Transverse colon (tissue), 4 donors: ENCODE measurements around the gene ZNF264. TPM values are rescaled to one million over a fixed set of nuclear protein-coding genes. Genes with fewer than 3 reads are reported as not detected.

ENCODE experiments used
- DNase-seq: peaks from one replicate; pipeline ENCODE4 v3.0.0-alpha.2; 2019
- H3K27ac ChIP-seq, 4 donors: fragments of 200-600 bp; sonication (generic); 2 replicates each; pipeline ENCODE4 v1.5.1; 2016 to 2018; ENCODE audit warnings: inconsistent platforms in 4 of 4
- H3K27me3 ChIP-seq: fragments of 200-600 bp; sonication (generic); 2 replicates; pipeline ENCODE4 v1.5.1; 2017; ENCODE audit warnings: inconsistent platforms
- H3K36me3 ChIP-seq, 4 donors: fragments of 200-600 bp; sonication (generic); 2 replicates each; pipeline ENCODE4 v1.5.1; 2017 to 2019; ENCODE audit warnings: inconsistent platforms in 4 of 4
- H3K4me1 ChIP-seq, 4 donors: fragments of 200-600 bp; sonication (generic); 2 replicates each; pipeline ENCODE4 v1.5.1; 2017 to 2020; ENCODE audit warnings: inconsistent platforms in 4 of 4
- H3K4me3 ChIP-seq, 4 donors: fragments of 200-600 bp; sonication (generic); 1 replicate in 1 of 4; 2 replicates in 3 of 4; pipeline versions ENCODE4 v1.5.1 to v1.6.1; 2017 to 2019; ENCODE audit warnings: inconsistent platforms in 4 of 4
- H3K9me3 ChIP-seq, 2 donors: fragments of 200-600 bp; sonication (generic); 2 replicates each; pipeline ENCODE4 v1.5.1; 2017 to 2019; ENCODE audit warnings: inconsistent platforms in 2 of 2
- EP300 ChIP-seq: sonication (generic); formaldehyde crosslinking; IDR thresholded peaks from one replicate; pipeline ENCODE4 v1.6.1; 2017; ENCODE audit warnings: antibody characterized with exemption, low read depth
- POLR2A ChIP-seq: fragments of 450-650 bp; IDR thresholded peaks from one replicate; pipeline ENCODE4 v1.6.1; 2016; ENCODE audit warnings: antibody characterized with exemption, mild to moderate bottlenecking, moderate library complexity
- POLR2AphosphoS5 ChIP-seq, 3 donors: sonication (generic); formaldehyde crosslinking; IDR thresholded peaks; one replicate each; pipeline ENCODE4 v1.6.1; 2016; ENCODE audit warnings: antibody characterized with exemption in 3 of 3
- WGBS, 2 donors: methylation state at CpG; one replicate each; pipeline ENCODE4 v1.1.5; 2018; ENCODE audit warnings: low coverage in 1 of 2; 5-methylcytosine and 5-hydroxymethylcytosine counted together
- in situ Hi-C, 4 donors: fragments of 200-750 bp; cut with MboI; loops; one replicate each; pipeline versions ENCODE4 v1.15.0 to v1.15.1; 2017; ENCODE audit warnings: low sequenced_read_pairs in 3 of 4, low pct_ligation_motif_present in 1 of 4, low pct_unique_long_range_greater_than_20kb in 1 of 4
- intact Hi-C: fragments of 100-400 bp; cut with DNase I; formaldehyde crosslinking; loops from one replicate; pipeline ENCODE4 v1.15.1; 2023; ENCODE audit warnings: low total_unique reads
- total RNA-seq, 4 donors: library from RNA; depleted of rRNA; stranded (reverse); fragments of >200 nt; gene quantifications; one replicate each; pipeline ENCODE4 v1.1.0, GENCODE V29; 2016
- TF ChIP-seq, protein P1 (sequence below), 5 experiments: fragments of 200-600 bp in 3 of 5; fragments of 450-650 bp in 2 of 5; sonication (generic) in 3 of 5; IDR thresholded peaks; 1 replicate in 2 of 5; 2 replicates in 3 of 5; pipeline ENCODE4 v1.5.1; 2016 to 2017; ENCODE audit warnings: antibody characterized with exemption in 5 of 5, inconsistent platforms in 3 of 5, mild to moderate bottlenecking in 2 of 5, moderate library complexity in 1 of 5

ZNF264 gene
- 100 to 1,000 TPM in 1 of 4 donors, 10 to 100 TPM in 3; 24.3 to 166 (median 35.6) TPM for total RNA-seq

DNA sequence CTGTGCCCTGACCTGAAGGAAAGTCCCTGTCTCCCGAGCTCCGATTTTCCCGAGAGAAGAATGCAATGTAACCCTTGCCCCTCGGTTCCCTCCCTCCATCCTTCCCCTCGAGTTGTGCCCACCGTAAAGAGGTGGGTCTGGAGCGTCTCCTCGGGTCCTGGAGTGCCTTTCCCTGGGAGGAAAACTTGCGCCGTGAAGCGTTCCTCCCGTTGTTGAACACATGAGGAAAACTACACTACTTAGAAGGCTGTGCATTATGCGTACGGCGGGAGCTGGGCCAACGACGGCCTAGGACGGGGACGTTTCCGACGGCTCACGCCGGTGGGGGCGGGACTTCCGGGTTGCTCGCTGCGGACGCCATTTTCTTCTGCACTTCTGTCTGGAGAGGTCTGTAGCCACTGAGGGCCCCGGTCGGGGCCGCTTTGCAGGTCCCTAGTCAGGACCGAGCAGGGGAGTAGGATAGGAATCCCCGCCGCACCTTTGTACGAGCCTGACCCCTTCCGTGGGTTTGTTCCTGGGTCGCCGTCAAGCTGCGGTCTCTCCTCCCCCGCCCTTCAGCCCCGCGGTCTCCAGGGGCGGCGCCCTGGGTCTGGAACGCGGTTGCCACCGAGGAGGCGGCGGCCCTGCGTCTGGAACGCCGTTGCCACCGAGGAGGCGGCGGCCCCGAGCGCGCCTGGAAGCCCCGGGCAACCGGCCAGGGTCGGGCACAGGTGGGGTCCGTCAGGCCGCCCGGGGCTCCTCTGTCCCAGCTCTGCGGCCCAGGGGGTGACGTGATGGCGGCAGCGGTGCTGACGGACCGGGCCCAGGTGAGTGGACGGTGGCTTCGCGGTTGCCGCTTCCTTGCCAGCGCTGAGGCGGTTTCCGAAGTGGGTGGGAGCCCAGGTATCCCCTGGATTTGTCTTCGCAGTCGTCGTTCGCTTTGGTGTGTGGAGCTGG, at the start of gene ZNF264:
Gene ZNF264, plus strand, starts transcription at position 360 of the 936 bp plus-strand sequence. Its CDS starts 414 bp downstream, at position 774.
- Histone ChIP-seq H3K4me1 (peaks cover 0 to 21% (median 13%) of the 10 kb centered on the region in 4 donors), H3K4me3 (peak within 1 kb of the TSS; percentile 91 to 99 (median 94)), H3K27me3 (no peaks in the 10 kb centered on the region), H3K9me3 (no peaks in the 10 kb centered on the region), H3K36me3 (peaks cover 0 to 27% (median 12%) of the 10 kb centered on the region in 4 donors), H3K27ac (peak within 1 kb of the TSS; percentile 89 to 92 (median 91))
- intact Hi-C loops: no loop called here
- WGBS, 2 donors: 4% methylated on average over 76 of the region's 81 CpGs; no CpG with 5 or more reads in 1 of the 2 donors
- peak; percentile 92 for DNase-seq
- TF ChIP-seq, protein P1, sequence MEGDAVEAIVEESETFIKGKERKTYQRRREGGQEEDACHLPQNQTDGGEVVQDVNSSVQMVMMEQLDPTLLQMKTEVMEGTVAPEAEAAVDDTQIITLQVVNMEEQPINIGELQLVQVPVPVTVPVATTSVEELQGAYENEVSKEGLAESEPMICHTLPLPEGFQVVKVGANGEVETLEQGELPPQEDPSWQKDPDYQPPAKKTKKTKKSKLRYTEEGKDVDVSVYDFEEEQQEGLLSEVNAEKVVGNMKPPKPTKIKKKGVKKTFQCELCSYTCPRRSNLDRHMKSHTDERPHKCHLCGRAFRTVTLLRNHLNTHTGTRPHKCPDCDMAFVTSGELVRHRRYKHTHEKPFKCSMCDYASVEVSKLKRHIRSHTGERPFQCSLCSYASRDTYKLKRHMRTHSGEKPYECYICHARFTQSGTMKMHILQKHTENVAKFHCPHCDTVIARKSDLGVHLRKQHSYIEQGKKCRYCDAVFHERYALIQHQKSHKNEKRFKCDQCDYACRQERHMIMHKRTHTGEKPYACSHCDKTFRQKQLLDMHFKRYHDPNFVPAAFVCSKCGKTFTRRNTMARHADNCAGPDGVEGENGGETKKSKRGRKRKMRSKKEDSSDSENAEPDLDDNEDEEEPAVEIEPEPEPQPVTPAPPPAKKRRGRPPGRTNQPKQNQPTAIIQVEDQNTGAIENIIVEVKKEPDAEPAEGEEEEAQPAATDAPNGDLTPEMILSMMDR (IDR thresholded peaks at IDR 0.05): no peak
- peak; percentile 44 for TF ChIP-seq POLR2A
- peak in 2 of 3 donors; percentile 37 to 56 for TF ChIP-seq POLR2AphosphoS5 (IDR thresholded peaks at IDR 0.05)
- TF ChIP-seq EP300: no peak
- in situ Hi-C loops: no loop called here

DNA sequence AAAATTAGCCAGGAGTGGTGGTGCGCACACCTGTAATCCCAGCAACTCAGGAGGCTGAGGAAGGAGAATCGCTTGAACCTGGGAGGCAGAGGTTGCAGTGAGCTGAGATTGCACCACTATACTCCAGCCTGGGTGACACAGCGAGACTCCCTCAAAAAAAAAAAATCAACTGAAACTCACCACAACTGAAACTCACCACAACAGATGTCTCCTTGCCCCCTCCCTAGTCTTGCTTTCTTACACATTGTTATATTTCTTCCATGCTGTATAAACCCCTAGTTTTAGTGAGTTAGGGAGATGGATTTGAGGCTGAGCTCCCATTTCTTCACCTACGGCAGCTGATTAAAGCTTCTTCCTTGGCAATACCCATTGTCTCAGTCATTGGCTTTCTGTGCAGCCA, 49.6 kb upstream of the ZNF264 start:
- H3K27ac ChIP-seq: no peak overlapping the region
- peaks cover 0 to 7% of the 10 kb centered on the region in 2 donors for H3K9me3 ChIP-seq
- no peak overlapping the region for H3K4me3 ChIP-seq
- no peak for DNase-seq
- in situ Hi-C loops (no loop called here), intact Hi-C loops (no loop called here)
- no peaks in the 10 kb centered on the region for H3K36me3 ChIP-seq
- TF ChIP-seq EP300: no peak
- no peak for TF ChIP-seq POLR2AphosphoS5 (IDR thresholded peaks at IDR 0.05)
- TF ChIP-seq, protein P1 (IDR thresholded peaks at IDR 0.05): no peak
- no peak for TF ChIP-seq POLR2A
- no peaks in the 10 kb centered on the region for H3K4me1 ChIP-seq
- 80 to 94% methylated on average over 1 to 4 of the region's 4 CpGs for WGBS, 2 donors
- H3K27me3 ChIP-seq: no peaks in the 10 kb centered on the region

DNA sequence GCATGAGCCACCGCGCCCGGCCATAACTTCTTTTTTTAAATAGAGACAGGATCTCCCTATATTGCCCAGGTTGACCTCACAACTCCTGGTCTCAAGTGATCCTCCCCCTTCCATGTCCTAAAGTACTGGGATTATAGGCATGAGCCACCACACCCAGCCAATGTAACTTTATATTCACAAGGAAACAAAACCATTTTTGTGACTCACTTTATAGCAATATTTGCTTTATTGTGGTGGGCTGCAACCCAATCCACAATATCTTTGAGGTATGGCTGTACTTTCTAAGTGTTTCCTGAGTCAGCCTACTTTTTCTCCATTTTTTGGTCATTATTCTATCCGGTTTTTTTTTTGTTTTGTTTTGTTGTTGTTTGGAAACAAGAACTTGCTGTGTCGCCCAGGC, 38.4 kb upstream of the ZNF264 start:
- H3K9me3 ChIP-seq: peaks cover 0 to 4% of the 10 kb centered on the region in 2 donors
- WGBS, 2 donors: 82 to 94% methylated on average over 3 to 5 of the region's 5 CpGs
- TF ChIP-seq, protein P1 (IDR thresholded peaks at IDR 0.05): no peak
- TF ChIP-seq EP300 (no peak), POLR2A (no peak), POLR2AphosphoS5 (IDR thresholded peaks at IDR 0.05) (no peak)
- intact Hi-C loops (no loop called here), in situ Hi-C loops (no loop called here)
- no peak for DNase-seq
- no peaks in the 10 kb centered on the region for H3K4me1 ChIP-seq
- no peak overlapping the region for H3K27ac ChIP-seq
- H3K27me3 ChIP-seq: no peaks in the 10 kb centered on the region
- H3K36me3 ChIP-seq: no peaks in the 10 kb centered on the region
- H3K4me3 ChIP-seq: no peak overlapping the region

DNA sequence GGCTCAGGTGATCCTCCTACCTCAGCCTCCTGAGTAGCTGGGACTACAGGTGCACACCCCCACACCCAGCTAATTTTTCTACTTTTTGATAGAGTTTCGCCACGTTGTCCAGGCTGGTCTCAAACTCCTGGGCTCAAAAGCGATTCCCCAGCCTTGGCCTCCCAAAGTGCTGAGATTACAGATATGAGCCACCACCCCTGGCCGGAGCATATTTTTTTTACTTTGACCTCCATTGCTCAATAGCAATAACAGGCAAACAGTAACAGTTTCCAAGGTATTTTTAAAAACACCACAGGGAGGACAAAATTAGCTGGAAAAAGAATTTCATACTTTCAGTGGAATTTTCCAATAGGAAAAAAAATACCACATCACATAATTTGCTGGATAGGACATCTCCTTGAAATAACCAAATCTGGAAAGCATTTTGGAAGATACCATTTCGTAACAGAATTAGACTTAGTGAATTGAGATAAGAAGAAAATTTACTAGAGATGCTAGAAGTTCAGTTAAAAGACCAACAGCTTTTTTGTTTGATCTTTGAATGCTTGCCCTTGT, 29.2 kb upstream of the ZNF264 start:
- no peaks in the 10 kb centered on the region for H3K27me3 ChIP-seq
- no peaks in the 10 kb centered on the region for H3K9me3 ChIP-seq
- intact Hi-C loops (no loop called here), in situ Hi-C loops (no loop called here)
- TF ChIP-seq, protein P1 (IDR thresholded peaks at IDR 0.05): no peak
- TF ChIP-seq POLR2AphosphoS5 (IDR thresholded peaks at IDR 0.05) (no peak), POLR2A (no peak), EP300 (no peak)
- WGBS, 2 donors: 82 to 90% methylated on average over 2 to 5 of the region's 5 CpGs
- H3K27ac ChIP-seq: no peak overlapping the region
- no peak overlapping the region for H3K4me3 ChIP-seq
- DNase-seq: no peak
- H3K36me3 ChIP-seq: no peaks in the 10 kb centered on the region
- H3K4me1 ChIP-seq: no peaks in the 10 kb centered on the region
